ENCODE results near the gene PCNX2.
A peak's percentile ranks its signal among the peaks of the same experiment; 100 is the strongest.

The PCNX2 gene, protein sequence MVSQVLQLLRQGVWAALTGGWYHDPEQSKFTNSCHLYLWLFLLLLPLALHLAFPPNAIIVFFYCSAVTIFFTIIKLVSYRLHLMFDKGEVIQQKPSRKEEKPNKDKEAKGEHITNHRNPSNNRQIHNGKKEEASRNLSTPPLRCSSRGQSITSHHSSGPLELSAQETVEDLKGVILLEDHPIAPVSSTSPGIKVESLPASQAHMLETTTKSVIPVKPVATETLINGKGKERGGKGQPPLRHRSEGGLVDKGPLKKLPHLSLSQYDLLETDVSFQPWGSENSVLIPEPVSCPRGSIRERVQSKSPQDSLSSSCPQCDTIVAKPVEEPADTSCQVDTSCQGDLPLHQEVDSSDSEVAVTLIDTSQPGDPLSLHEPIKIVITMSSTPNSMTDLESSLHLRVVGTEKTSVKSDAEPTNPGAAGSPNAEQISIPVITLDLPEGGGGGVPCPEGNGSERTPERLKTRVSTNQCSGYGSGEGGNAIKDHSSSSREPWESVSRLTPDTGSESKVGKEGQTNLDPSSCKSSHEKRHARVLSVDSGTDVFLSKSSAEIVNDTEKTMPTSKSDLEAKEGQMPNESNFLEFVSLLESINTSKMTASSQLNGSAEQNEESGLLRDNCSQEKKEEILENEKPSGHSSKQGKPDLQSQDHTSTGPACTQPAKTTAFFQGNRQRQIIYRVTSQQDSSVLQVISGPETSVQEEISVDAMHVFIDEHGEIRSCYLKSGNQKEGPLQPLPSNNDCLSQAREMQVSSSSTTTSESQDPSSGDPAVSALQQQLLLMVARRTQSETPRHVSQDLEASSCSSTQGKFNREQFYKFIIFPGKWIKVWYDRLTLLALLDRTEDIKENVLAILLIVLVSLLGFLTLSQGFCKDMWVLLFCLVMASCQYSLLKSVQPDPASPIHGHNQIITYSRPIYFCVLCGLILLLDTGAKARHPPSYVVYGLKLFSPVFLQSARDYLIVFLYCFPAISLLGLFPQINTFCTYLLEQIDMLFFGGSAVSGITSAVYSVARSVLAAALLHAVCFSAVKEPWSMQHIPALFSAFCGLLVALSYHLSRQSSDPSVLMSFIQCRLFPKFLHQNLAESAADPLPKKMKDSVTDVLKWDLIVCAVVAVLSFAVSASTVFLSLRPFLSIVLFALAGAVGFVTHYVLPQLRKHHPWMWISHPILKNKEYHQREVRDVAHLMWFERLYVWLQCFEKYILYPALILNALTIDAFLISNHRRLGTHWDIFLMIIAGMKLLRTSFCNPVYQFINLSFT (N-terminal part only)

DNA sequence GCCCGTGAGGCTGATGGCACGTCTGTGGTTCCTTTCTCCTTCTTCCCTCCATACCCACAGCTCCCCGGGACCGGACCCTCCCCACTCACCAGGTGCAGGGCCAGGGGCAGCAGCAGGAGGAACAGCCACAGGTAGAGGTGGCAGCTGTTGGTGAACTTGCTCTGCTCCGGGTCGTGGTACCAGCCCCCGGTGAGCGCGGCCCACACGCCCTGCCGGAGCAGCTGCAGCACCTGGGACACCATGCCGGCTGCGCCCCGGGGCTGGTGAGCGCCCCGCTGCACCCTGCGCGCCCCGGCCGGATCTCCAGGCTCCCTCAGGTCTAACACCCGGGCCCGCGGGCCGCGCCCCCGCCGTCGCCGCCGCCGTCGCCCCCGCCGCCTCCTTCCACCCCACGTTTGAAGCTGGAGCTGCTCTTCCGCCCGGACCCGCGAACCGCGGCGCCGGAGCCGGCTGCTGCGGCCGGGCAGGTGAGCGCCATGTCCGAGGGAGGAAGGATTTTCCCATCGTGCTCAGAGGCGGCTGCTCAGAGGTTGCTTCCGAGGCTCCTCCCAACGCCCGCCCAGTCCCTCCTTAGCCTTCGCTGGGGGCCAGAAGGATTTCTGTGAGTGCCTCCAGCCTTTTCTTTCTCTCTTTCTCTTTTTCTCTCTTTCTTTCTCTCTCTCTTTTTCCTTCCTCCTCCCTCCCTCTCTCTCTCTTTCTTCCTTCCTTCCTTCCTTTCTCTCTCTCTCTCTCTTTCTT, at the start of gene PCNX2:
Gene PCNX2 (minus strand): TSS at position 489 of the 738 bp plus-strand sequence. CDS start 247 bp downstream, at position 242.
- H3K36me3 ChIP-seq (ENCODE audit: control insufficient read depth, insufficient read depth, low read length), result no peaks in the 10 kb centered on the region
- peak within 1 kb of the TSS; percentile 75 for H3K4me3 ChIP-seq (ENCODE audit: low read depth, low read length)
- H3K9ac ChIP-seq (ENCODE audit: low read depth, low read length), result peak within 1 kb of the TSS; percentile 73
- no peaks in the 10 kb centered on the region for H3K9me3 ChIP-seq (ENCODE audit: control insufficient read depth, insufficient read depth, low read length)
- no peaks in the 10 kb centered on the region for H3K27me3 ChIP-seq (ENCODE audit: control insufficient read depth, insufficient read depth, low read length)
- H3K4me1 ChIP-seq (ENCODE audit: control insufficient read depth, insufficient read depth, low read length), result peaks cover 13% of the 10 kb centered on the region

DNA sequence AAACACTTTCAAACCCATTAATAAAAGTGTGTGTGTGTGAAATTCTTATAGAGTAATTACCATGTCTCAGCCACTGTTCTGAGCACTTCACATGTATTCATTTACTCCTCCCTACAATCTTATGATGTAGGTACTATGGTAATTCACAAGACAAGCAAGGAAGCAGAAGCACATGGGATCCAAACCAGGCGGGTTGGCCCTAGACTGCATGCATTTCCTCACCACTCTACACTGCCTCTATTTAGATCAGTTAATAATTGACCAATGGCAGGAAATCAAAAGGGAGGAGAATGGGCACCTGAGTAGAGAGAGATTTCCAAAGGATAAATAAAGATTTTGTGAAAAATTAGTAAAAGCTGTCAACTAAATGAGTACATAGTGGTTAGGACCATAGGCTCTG, 47.7 kb upstream of the PCNX2 start:
- no peak overlapping the region for H3K9ac ChIP-seq (ENCODE audit: low read depth, low read length)
- no peaks in the 10 kb centered on the region for H3K4me1 ChIP-seq (ENCODE audit: control insufficient read depth, insufficient read depth, low read length)
- no peaks in the 10 kb centered on the region for H3K36me3 ChIP-seq (ENCODE audit: control insufficient read depth, insufficient read depth, low read length)
- no peaks in the 10 kb centered on the region for H3K27me3 ChIP-seq (ENCODE audit: control insufficient read depth, insufficient read depth, low read length)
- no peak overlapping the region for H3K4me3 ChIP-seq (ENCODE audit: low read depth, low read length)
- H3K9me3 ChIP-seq (ENCODE audit: control insufficient read depth, insufficient read depth, low read length), result no peaks in the 10 kb centered on the region

DNA sequence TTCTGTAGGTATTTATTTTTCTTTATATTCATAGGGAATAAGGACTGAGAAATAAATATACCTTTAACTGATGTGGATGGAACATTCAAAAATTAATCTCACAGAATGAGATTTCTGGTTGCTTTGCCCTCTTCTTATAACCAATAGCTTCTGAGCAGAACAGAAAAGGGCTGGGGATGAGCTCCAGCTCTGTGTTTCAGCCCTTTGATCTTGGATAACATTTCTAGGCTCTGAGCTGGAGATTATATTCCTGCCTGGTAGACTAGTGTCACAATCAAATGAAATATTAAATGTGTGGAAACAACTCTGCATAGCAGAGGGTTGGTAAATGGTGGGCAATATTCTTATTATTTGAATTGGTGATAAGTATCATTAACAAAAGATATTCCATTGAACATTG, 46.6 kb upstream of the PCNX2 start:
- Histone ChIP-seq H3K27me3 (ENCODE audit: control insufficient read depth, insufficient read depth, low read length) (no peaks in the 10 kb centered on the region), H3K36me3 (ENCODE audit: control insufficient read depth, insufficient read depth, low read length) (no peaks in the 10 kb centered on the region), H3K4me3 (ENCODE audit: low read depth, low read length) (no peak overlapping the region), H3K9me3 (ENCODE audit: control insufficient read depth, insufficient read depth, low read length) (no peaks in the 10 kb centered on the region), H3K9ac (ENCODE audit: low read depth, low read length) (no peak overlapping the region), H3K4me1 (ENCODE audit: control insufficient read depth, insufficient read depth, low read length) (no peaks in the 10 kb centered on the region)

DNA sequence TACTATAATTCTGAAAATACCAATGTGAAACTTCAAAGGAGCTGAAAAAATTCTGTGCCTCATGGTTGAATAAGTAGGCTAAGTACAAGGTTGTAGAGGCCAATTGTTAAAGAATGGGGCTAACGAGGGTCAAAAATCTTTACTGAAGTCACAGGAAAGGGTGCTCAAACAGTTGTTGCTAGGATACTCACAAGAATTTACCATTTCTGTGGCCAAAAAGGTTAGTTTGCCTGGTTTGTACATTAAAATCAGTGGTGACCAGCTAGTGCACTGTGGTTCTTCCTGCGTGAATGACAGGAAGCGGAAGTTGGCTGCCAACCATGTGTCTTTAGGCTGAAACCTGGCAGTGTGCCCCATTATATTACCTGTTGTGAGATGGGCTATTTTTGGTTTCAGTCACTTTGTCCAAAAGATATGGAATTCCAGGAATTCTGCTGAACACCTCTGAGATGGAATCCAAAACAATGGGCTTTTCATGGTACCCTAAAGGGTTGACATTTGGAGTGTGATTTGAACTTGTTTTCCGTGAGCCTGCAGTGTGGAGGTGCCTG, 45.5 kb upstream of the PCNX2 start:
- Histone ChIP-seq H3K4me1 (ENCODE audit: control insufficient read depth, insufficient read depth, low read length) (no peaks in the 10 kb centered on the region), H3K4me3 (ENCODE audit: low read depth, low read length) (no peak overlapping the region)

DNA sequence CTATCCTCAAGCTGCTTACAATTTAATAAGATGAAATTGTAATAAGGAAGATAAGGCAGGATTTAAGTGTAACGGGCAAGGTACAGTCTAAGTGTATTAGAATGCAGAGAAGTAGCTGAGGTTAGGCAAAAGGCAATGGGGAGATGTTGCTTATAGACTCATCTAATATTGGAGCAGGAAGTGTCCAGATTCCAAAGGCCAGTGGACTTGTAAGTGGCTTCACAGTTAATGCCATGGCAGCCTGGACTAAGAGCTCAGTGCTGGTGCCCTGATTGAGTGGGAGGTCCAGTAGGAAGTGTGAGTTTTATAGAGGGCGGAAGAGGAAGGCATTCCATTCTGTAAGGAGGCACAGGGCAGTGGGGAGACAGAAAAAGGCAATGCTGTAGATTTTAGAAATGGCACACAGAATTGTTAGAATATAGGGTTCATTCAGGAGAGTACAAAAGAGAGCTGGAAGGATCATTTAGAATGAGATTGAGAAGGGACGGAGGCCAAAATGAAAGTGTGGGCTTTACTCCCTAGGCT, 44.6 kb upstream of the PCNX2 start:
- Histone ChIP-seq H3K4me1 (ENCODE audit: control insufficient read depth, insufficient read depth, low read length) (no peaks in the 10 kb centered on the region), H3K9ac (ENCODE audit: low read depth, low read length) (no peak overlapping the region), H3K4me3 (ENCODE audit: low read depth, low read length) (no peak overlapping the region), H3K36me3 (ENCODE audit: control insufficient read depth, insufficient read depth, low read length) (no peaks in the 10 kb centered on the region), H3K9me3 (ENCODE audit: control insufficient read depth, insufficient read depth, low read length) (no peaks in the 10 kb centered on the region), H3K27me3 (ENCODE audit: control insufficient read depth, insufficient read depth, low read length) (no peaks in the 10 kb centered on the region)

More for the DNA sequence above, 45.5 kb upstream of the PCNX2 start:
- Histone ChIP-seq H3K9me3 (ENCODE audit: control insufficient read depth, insufficient read depth, low read length) (no peaks in the 10 kb centered on the region), H3K36me3 (ENCODE audit: control insufficient read depth, insufficient read depth, low read length) (no peaks in the 10 kb centered on the region), H3K27me3 (ENCODE audit: control insufficient read depth, insufficient read depth, low read length) (no peaks in the 10 kb centered on the region), H3K9ac (ENCODE audit: low read depth, low read length) (no peak overlapping the region)

DNA sequence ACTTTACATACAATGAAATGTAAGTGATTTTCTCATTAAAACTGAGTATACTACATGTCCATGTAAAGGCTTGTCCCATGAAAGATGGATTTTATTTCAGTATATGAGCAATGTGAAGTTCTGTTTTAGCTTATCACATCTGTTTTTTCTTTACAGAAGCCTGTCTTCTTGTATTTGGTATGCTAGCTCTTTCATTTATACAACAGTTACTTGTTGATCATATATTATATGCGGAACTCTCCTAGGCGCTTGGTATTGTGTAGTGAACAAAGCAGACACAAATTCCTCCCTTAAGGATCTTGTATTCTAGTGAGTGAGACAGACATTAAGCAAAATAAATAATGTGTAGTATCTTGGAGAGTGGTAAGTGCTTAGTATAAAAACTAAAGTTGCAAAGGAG, 42.6 kb upstream of the PCNX2 start:
- H3K27me3 ChIP-seq (ENCODE audit: control insufficient read depth, insufficient read depth, low read length), result no peaks in the 10 kb centered on the region
- H3K9ac ChIP-seq (ENCODE audit: low read depth, low read length), result no peak overlapping the region
- no peaks in the 10 kb centered on the region for H3K9me3 ChIP-seq (ENCODE audit: control insufficient read depth, insufficient read depth, low read length)
- H3K4me3 ChIP-seq (ENCODE audit: low read depth, low read length), result no peak overlapping the region
- H3K4me1 ChIP-seq (ENCODE audit: control insufficient read depth, insufficient read depth, low read length), result no peaks in the 10 kb centered on the region
- no peaks in the 10 kb centered on the region for H3K36me3 ChIP-seq (ENCODE audit: control insufficient read depth, insufficient read depth, low read length)

DNA sequence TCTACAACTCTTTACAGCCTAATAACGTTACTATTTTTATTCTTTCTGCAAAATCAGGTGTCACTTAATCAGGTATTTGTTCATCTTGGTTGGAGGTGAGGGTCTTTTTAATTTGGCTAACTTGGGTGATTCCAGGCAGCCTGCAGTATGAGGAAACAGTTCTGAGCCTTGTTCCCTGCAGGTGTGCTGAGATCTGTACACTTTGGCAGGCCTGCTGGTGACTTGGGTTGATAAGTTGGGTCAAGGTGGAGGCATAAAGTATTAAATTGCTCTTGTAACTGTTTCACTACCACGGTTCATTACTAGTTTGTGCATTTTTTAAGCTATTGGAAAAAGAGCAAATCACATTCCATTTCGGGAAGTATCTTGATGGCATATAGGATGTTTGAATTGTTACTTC, 42.0 kb upstream of the PCNX2 start:
- no peaks in the 10 kb centered on the region for H3K36me3 ChIP-seq (ENCODE audit: control insufficient read depth, insufficient read depth, low read length)
- H3K4me1 ChIP-seq (ENCODE audit: control insufficient read depth, insufficient read depth, low read length), result no peaks in the 10 kb centered on the region
- H3K4me3 ChIP-seq (ENCODE audit: low read depth, low read length), result no peak overlapping the region
- H3K9ac ChIP-seq (ENCODE audit: low read depth, low read length), result no peak overlapping the region
- no peaks in the 10 kb centered on the region for H3K9me3 ChIP-seq (ENCODE audit: control insufficient read depth, insufficient read depth, low read length)
- no peaks in the 10 kb centered on the region for H3K27me3 ChIP-seq (ENCODE audit: control insufficient read depth, insufficient read depth, low read length)

DNA sequence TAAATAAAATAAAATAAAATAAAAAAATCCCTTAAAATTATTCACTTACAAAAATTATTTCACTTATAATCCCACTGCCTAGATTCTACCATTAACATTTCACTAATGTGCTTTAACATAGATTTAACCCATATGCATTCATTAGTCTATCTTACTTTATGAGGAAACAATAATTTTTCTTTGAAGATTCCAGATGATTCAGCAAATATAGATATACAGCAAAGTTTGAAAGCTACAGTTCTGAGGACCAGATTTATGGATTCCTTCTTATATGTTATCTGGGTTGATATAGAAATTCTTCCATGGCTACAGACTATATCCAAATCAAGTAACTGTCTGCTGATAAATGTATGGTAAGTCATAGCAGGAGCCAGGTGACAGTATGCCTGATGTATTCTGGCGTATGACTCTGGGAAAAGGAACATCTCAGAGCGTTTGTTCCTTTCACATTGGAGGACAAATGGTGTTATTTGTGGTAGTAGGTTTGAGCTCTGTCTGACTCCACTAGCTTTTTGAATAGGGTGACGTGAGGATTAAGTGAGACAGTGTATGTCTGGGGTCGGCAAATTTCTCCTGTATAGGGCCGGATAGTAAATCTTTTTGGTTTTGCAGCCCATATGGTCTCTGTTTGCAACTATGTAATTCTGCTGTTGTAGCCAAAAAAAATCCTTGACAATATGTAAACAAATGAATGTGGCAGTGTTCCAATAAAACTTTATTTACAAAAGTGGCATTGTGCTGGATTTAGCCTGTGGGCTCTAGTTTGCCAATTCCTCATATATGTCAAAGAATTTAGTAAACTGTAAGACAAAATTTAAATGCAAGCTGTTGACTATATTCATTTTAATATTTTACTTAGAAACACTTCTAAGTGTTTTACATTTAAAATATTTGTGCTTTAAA, 41.3 kb upstream of the PCNX2 start:
- no peaks in the 10 kb centered on the region for H3K36me3 ChIP-seq (ENCODE audit: control insufficient read depth, insufficient read depth, low read length)
- H3K4me1 ChIP-seq (ENCODE audit: control insufficient read depth, insufficient read depth, low read length), result no peaks in the 10 kb centered on the region
- no peaks in the 10 kb centered on the region for H3K9me3 ChIP-seq (ENCODE audit: control insufficient read depth, insufficient read depth, low read length)
- no peak overlapping the region for H3K9ac ChIP-seq (ENCODE audit: low read depth, low read length)
- H3K27me3 ChIP-seq (ENCODE audit: control insufficient read depth, insufficient read depth, low read length), result no peaks in the 10 kb centered on the region
- H3K4me3 ChIP-seq (ENCODE audit: low read depth, low read length), result no peak overlapping the region

DNA sequence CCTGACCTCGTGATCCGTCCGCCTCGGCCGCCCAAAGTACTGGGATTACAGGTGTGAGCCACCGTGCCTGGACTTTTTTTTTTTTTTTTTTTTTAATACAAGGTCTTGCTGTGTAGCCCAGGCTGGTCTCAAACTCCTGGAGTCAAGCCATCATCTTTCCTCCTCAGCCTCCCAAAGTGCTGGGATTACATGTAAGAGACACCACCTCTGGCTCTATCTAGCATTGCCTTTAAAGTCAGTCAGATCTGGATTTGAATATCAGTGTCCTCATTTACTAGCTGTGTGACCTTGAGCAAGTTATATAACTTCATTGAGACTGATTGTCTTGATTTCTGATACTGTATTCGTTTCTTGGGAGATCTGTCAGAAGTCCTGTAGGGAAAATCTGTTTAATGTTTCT, 38.6 kb upstream of the PCNX2 start:
- peaks cover 2% of the 10 kb centered on the region for H3K4me1 ChIP-seq (ENCODE audit: control insufficient read depth, insufficient read depth, low read length)
- H3K4me3 ChIP-seq (ENCODE audit: low read depth, low read length), result no peak overlapping the region
- no peaks in the 10 kb centered on the region for H3K36me3 ChIP-seq (ENCODE audit: control insufficient read depth, insufficient read depth, low read length)
- no peak overlapping the region for H3K9ac ChIP-seq (ENCODE audit: low read depth, low read length)
- H3K9me3 ChIP-seq (ENCODE audit: control insufficient read depth, insufficient read depth, low read length), result no peaks in the 10 kb centered on the region
- peaks cover 5% of the 10 kb centered on the region for H3K27me3 ChIP-seq (ENCODE audit: control insufficient read depth, insufficient read depth, low read length)

DNA sequence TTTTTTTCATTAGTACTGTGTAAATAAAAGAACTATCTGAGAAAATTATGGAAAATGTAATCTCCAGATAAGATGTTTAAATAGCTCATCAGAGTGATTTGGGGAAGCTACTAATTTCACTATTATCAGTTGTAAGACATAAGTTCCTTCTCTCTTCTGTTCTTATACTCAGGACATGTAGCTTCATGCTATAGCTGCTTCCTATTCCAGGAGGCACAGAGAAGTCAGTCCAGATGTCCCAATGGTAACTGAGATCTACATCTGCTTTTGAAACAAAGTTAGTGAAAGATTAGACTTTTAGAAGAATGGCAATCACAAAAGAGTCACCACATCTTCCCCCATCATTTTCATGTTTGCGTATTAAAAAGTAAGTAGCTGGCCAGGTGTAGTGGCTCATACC, 37.6 kb upstream of the PCNX2 start:
- H3K36me3 ChIP-seq (ENCODE audit: control insufficient read depth, insufficient read depth, low read length), result no peaks in the 10 kb centered on the region
- peaks cover 2% of the 10 kb centered on the region for H3K4me1 ChIP-seq (ENCODE audit: control insufficient read depth, insufficient read depth, low read length)
- H3K9ac ChIP-seq (ENCODE audit: low read depth, low read length), result no peak overlapping the region
- H3K9me3 ChIP-seq (ENCODE audit: control insufficient read depth, insufficient read depth, low read length), result no peaks in the 10 kb centered on the region
- H3K4me3 ChIP-seq (ENCODE audit: low read depth, low read length), result no peak overlapping the region
- peaks cover 11% of the 10 kb centered on the region for H3K27me3 ChIP-seq (ENCODE audit: control insufficient read depth, insufficient read depth, low read length)

Measured in iPS-15b (cell line).